Stomach smooth muscle (tissue), 2 donors: Measurements from ENCODE around the gene EEA1.

Experiments used
- H3K27ac ChIP-seq: one replicate; pipeline ENCODE4 v1.7.0; 2013; ENCODE audit warnings: mild to moderate bottlenecking, low read length, inconsistent platforms
- H3K27me3 ChIP-seq, 2 donors: one replicate each; pipeline ENCODE4 v1.7.0; 2013; ENCODE audit warnings: low read length in 2 of 2; ENCODE audit not compliant: insufficient read depth in 2 of 2, control insufficient read depth in 1 of 2
- H3K36me3 ChIP-seq, 2 donors: one replicate each; pipeline ENCODE4 v1.7.0; 2013; ENCODE audit warnings: low read length in 2 of 2; ENCODE audit not compliant: control insufficient read depth in 2 of 2, insufficient read depth in 2 of 2
- H3K4me1 ChIP-seq: one replicate; pipeline ENCODE4 v1.7.0; 2013; ENCODE audit warnings: low read length; ENCODE audit not compliant: control insufficient read depth, insufficient read depth
- H3K4me3 ChIP-seq, 2 donors: one replicate each; pipeline ENCODE4 v1.7.0; 2013; ENCODE audit warnings: low read length in 2 of 2
- H3K9ac ChIP-seq, 2 donors: one replicate each; pipeline ENCODE4 v1.7.0; 2013; ENCODE audit warnings: low read length in 2 of 2, mild to moderate bottlenecking in 1 of 2
- H3K9me3 ChIP-seq, 2 donors: one replicate each; pipeline ENCODE4 v1.7.0; 2013; ENCODE audit warnings: low read length in 2 of 2; ENCODE audit not compliant: control insufficient read depth in 2 of 2
- donor health status: healthy.
- donor health status: Pancreatic carcinoma.

Gene EEA1

GRCh38 chr12:92854344-92854743 lies 74.8 kb downstream of the EEA1 start:
- H3K36me3 ChIP-seq = peaks cover 5 to 10% of the 10 kb centered on the region in 2 donors
- no peak overlapping the region for H3K9ac ChIP-seq
- H3K27ac ChIP-seq = no peak overlapping the region
- H3K9me3 ChIP-seq = no peaks in the 10 kb centered on the region
- H3K4me3 ChIP-seq = no peak overlapping the region
- no peaks in the 10 kb centered on the region for H3K4me1 ChIP-seq
- no peaks in the 10 kb centered on the region for H3K27me3 ChIP-seq

GRCh38 chr12:92848740-92849139 lies 80.4 kb downstream of the EEA1 start:
- H3K9ac ChIP-seq = no peak overlapping the region

GRCh38 chr12:92847368-92847767 lies 81.7 kb downstream of the EEA1 start:
- no peaks in the 10 kb centered on the region for H3K36me3 ChIP-seq
- no peaks in the 10 kb centered on the region for H3K27me3 ChIP-seq
- no peak overlapping the region for H3K9ac ChIP-seq
- no peaks in the 10 kb centered on the region for H3K9me3 ChIP-seq
- H3K4me3 ChIP-seq = no peak overlapping the region
- H3K4me1 ChIP-seq = no peaks in the 10 kb centered on the region
- H3K27ac ChIP-seq = no peak overlapping the region

More at GRCh38 chr12:92848740-92849139, 80.4 kb downstream of the EEA1 start:
- H3K36me3 ChIP-seq = no peaks in the 10 kb centered on the region
- H3K27ac ChIP-seq = no peak overlapping the region
- no peaks in the 10 kb centered on the region for H3K27me3 ChIP-seq
- H3K4me1 ChIP-seq = no peaks in the 10 kb centered on the region
- no peaks in the 10 kb centered on the region for H3K9me3 ChIP-seq
- H3K4me3 ChIP-seq = no peak overlapping the region

- H3K4me3 ChIP-seq = no peak overlapping the region
- H3K9me3 ChIP-seq = no peaks in the 10 kb centered on the region
- H3K27me3 ChIP-seq = no peaks in the 10 kb centered on the region
- no peaks in the 10 kb centered on the region for H3K4me1 ChIP-seq
- H3K27ac ChIP-seq = no peak overlapping the region
- H3K36me3 ChIP-seq = peaks cover 0 to 2% of the 10 kb centered on the region in 2 donors
- H3K9ac ChIP-seq = no peak overlapping the region
Measured at GRCh38 chr12:92845329-92845728, 83.8 kb downstream of the EEA1 start.

- H3K27me3 ChIP-seq = no peaks in the 10 kb centered on the region
- peaks cover 0 to 2% of the 10 kb centered on the region in 2 donors for H3K36me3 ChIP-seq
- H3K4me1 ChIP-seq = no peaks in the 10 kb centered on the region
- H3K27ac ChIP-seq = no peak overlapping the region
- H3K9me3 ChIP-seq = no peaks in the 10 kb centered on the region
- no peak overlapping the region for H3K9ac ChIP-seq
- H3K4me3 ChIP-seq = no peak overlapping the region
Measured at GRCh38 chr12:92844151-92844763, 84.8 kb downstream of the EEA1 start.

- Histone ChIP-seq H3K27ac (no peak overlapping the region), H3K4me1 (no peaks in the 10 kb centered on the region), H3K9me3 (no peaks in the 10 kb centered on the region), H3K4me3 (no peak overlapping the region), H3K36me3 (peaks cover 0 to 9% of the 10 kb centered on the region in 2 donors), H3K9ac (no peak overlapping the region), H3K27me3 (no peaks in the 10 kb centered on the region)
Measured at GRCh38 chr12:92829686-92830282, 99.3 kb downstream of the EEA1 start.

GRCh38 chr12:92828565-92828964 lies 100.5 kb downstream of the EEA1 start:
- no peak overlapping the region for H3K9ac ChIP-seq
- peaks cover 0 to 13% of the 10 kb centered on the region in 2 donors for H3K36me3 ChIP-seq
- H3K27ac ChIP-seq = no peak overlapping the region
- H3K9me3 ChIP-seq = no peaks in the 10 kb centered on the region
- H3K4me1 ChIP-seq = no peaks in the 10 kb centered on the region
- no peak overlapping the region for H3K4me3 ChIP-seq
- H3K27me3 ChIP-seq = no peaks in the 10 kb centered on the region

GRCh38 chr12:92827836-92828431 lies 101.2 kb downstream of the EEA1 start:
- peaks cover 0 to 13% of the 10 kb centered on the region in 2 donors for H3K36me3 ChIP-seq
- H3K9ac ChIP-seq = no peak overlapping the region
- H3K4me1 ChIP-seq = no peaks in the 10 kb centered on the region
- H3K4me3 ChIP-seq = no peak overlapping the region
- no peaks in the 10 kb centered on the region for H3K27me3 ChIP-seq
- H3K27ac ChIP-seq = no peak overlapping the region
- no peaks in the 10 kb centered on the region for H3K9me3 ChIP-seq

- Histone ChIP-seq H3K9me3 (no peaks in the 10 kb centered on the region), H3K27ac (no peak overlapping the region), H3K9ac (no peak overlapping the region), H3K4me3 (no peak overlapping the region), H3K4me1 (no peaks in the 10 kb centered on the region), H3K27me3 (no peaks in the 10 kb centered on the region), H3K36me3 (peaks cover 4 to 16% of the 10 kb centered on the region in 2 donors)
Measured at GRCh38 chr12:92821142-92821541, 108.0 kb downstream of the EEA1 start.

GRCh38 chr12:92814584-92814983 lies 114.5 kb downstream of the EEA1 start:
- no peaks in the 10 kb centered on the region for H3K27me3 ChIP-seq
- no peaks in the 10 kb centered on the region for H3K9me3 ChIP-seq
- no peak overlapping the region for H3K9ac ChIP-seq
- H3K36me3 ChIP-seq = peaks cover 7 to 8% of the 10 kb centered on the region in 2 donors
- H3K4me1 ChIP-seq = no peaks in the 10 kb centered on the region
- H3K27ac ChIP-seq = no peak overlapping the region
- H3K4me3 ChIP-seq = no peak overlapping the region

GRCh38 chr12:92810370-92810769 lies 118.7 kb downstream of the EEA1 start:
- Histone ChIP-seq H3K9ac (no peak overlapping the region), H3K27me3 (no peaks in the 10 kb centered on the region), H3K9me3 (no peaks in the 10 kb centered on the region), H3K36me3 (peaks cover 0 to 10% of the 10 kb centered on the region in 2 donors), H3K27ac (no peak overlapping the region), H3K4me1 (no peaks in the 10 kb centered on the region), H3K4me3 (no peak overlapping the region)
